Lower lobe of right lung (tissue), 2 donors: Measurements from ENCODE around the gene THAP4. TPM values are rescaled to one million over a fixed set of nuclear protein-coding genes. Genes with fewer than 3 reads are reported as not detected.
"Not testable (repeated sequence)": the region's sequence is repeated elsewhere in the genome, so short reads cannot be mapped to it uniquely, and the experiment has no call there.

ENCODE experiments used
- ATAC-seq, 2 donors: fragments of 200-7000 bp; cut with Tn5 transposase; one replicate each; pipeline ENCODE4 v1.9.1; 2020 to 2022; ENCODE audit warnings: mild to moderate bottlenecking in 2 of 2, moderate library complexity in 2 of 2
- DNase-seq: peaks from one replicate; pipeline ENCODE4 v3.0.0-alpha.2; 2020
- H3K27ac ChIP-seq: fragments of 200-600 bp; one replicate; pipeline ENCODE4 v1.8.0; 2022
- H3K27me3 ChIP-seq: fragments of 200-600 bp; one replicate; pipeline ENCODE4 v1.8.0; 2022; ENCODE audit warnings: low read depth
- H3K36me3 ChIP-seq: fragments of 200-600 bp; one replicate; pipeline ENCODE4 v1.8.0; 2022; ENCODE audit warnings: mild to moderate bottlenecking
- H3K4me1 ChIP-seq: fragments of 200-600 bp; one replicate; pipeline ENCODE4 v1.8.0; 2022
- H3K4me3 ChIP-seq: fragments of 200-600 bp; one replicate; pipeline ENCODE4 v1.8.0; 2022; ENCODE audit warnings: mild to moderate bottlenecking
- H3K9me3 ChIP-seq: fragments of 200-600 bp; one replicate; pipeline ENCODE4 v1.8.0; 2022
- CTCF ChIP-seq: fragments of 200-600 bp; IDR thresholded peaks from one replicate; pipeline ENCODE4 v1.8.0; 2022; ENCODE audit warnings: antibody characterized with exemption, mild to moderate bottlenecking
- intact Hi-C: fragments of 100-400 bp; cut with DNase I; formaldehyde crosslinking; loops from one replicate; pipeline ENCODE4 v1.11.0; 2022
- total RNA-seq: library from RNA; stranded (reverse); fragmentation: NEBNext Ultra II Directional; extraction: Animal tissue kit (Norgen Biotek cat#: 25700); gene quantifications from one replicate; pipeline ENCODE4 v1.2.1, GENCODE V29; 2021
- donor health status: DM: no; HTN: yes; CAD: no; lungs with severe emphysema.

Gene THAP4
- total RNA-seq, 1 donor from 2014 or later = 39.8 TPM

GRCh38 chr2:241566468-241566867, 70.5 kb downstream of the THAP4 start:
- ATAC-seq (no peak), DNase-seq (peak; percentile 3)
- H3K4me1 ChIP-seq = peaks cover 14% of the 10 kb centered on the region
- no peak overlapping the region for H3K4me3 ChIP-seq
- TF ChIP-seq CTCF = no peak
- H3K27ac ChIP-seq = no peak overlapping the region
- intact Hi-C loops = no loop called here
- H3K9me3 ChIP-seq = no peaks in the 10 kb centered on the region
- no peaks in the 10 kb centered on the region for H3K27me3 ChIP-seq
- H3K36me3 ChIP-seq = peaks cover 19% of the 10 kb centered on the region

GRCh38 chr2:241566021-241566420, 70.9 kb downstream of the THAP4 start:
- ATAC-seq, H3K27ac ChIP-seq, intact Hi-C loops, H3K27me3 ChIP-seq, H3K4me3 ChIP-seq, H3K9me3 ChIP-seq: not testable (repeated sequence)
- peaks cover 15% of the 10 kb centered on the region for H3K36me3 ChIP-seq
- DNase-seq = peak; percentile 20
- H3K4me1 ChIP-seq = peaks cover 15% of the 10 kb centered on the region

- no peak overlapping the region for H3K4me3 ChIP-seq
- H3K4me1 ChIP-seq = peaks cover 21% of the 10 kb centered on the region
- ATAC-seq (no peak), DNase-seq (peak; percentile 37)
- H3K27ac ChIP-seq = no peak overlapping the region
- intact Hi-C loops = no loop called here
- no peak for TF ChIP-seq CTCF
- H3K9me3 ChIP-seq = no peaks in the 10 kb centered on the region
- no peaks in the 10 kb centered on the region for H3K27me3 ChIP-seq
- H3K36me3 ChIP-seq = peaks cover 15% of the 10 kb centered on the region
Observed at GRCh38 chr2:241565411-241565810, 71.5 kb downstream of the THAP4 start.

GRCh38 chr2:241564596-241565410, 72.2 kb downstream of the THAP4 start:
- intact Hi-C loops = no loop called here
- DNase-seq (peak; percentile 38), ATAC-seq (no peak)
- TF ChIP-seq CTCF = no peak
- peaks cover 12% of the 10 kb centered on the region for H3K36me3 ChIP-seq
- no peaks in the 10 kb centered on the region for H3K9me3 ChIP-seq
- peaks cover 27% of the 10 kb centered on the region for H3K4me1 ChIP-seq
- no peaks in the 10 kb centered on the region for H3K27me3 ChIP-seq
- H3K27ac ChIP-seq = no peak overlapping the region
- no peak overlapping the region for H3K4me3 ChIP-seq

GRCh38 chr2:241563981-241564595, 72.9 kb downstream of the THAP4 start:
- Histone ChIP-seq H3K9me3 (no peaks in the 10 kb centered on the region), H3K27ac (no peak overlapping the region), H3K27me3 (no peaks in the 10 kb centered on the region), H3K4me1 (peaks cover 31% of the 10 kb centered on the region), H3K36me3 (peaks cover 8% of the 10 kb centered on the region), H3K4me3 (no peak overlapping the region)
- intact Hi-C loops = no loop called here
- DNase-seq = peak; percentile 43
- no peak for TF ChIP-seq CTCF
- ATAC-seq = no peak

- intact Hi-C loops = no loop called here
- Histone ChIP-seq H3K27me3 (peaks cover 2% of the 10 kb centered on the region), H3K9me3 (no peaks in the 10 kb centered on the region), H3K4me3 (no peak overlapping the region), H3K4me1 (peaks cover 31% of the 10 kb centered on the region), H3K36me3 (peaks cover 8% of the 10 kb centered on the region), H3K27ac (no peak overlapping the region)
- no peak for TF ChIP-seq CTCF
- ATAC-seq (no peak), DNase-seq (peak; percentile 39)
Observed at GRCh38 chr2:241563571-241563980, 73.4 kb downstream of the THAP4 start.
